HG03575 (cell line): ENCODE data around the gene NCK2.

Source experiments
- ATAC-seq: cut with Tn5 transposase; IDR thresholded peaks from one replicate; pipeline ENCODE4 v1.9.1; 2021; ENCODE audit not compliant: unreplicated experiment, insufficient number of reproducible peaks, low FRiP score; ENCODE audit errors: extremely low read depth

NCK2 gene

GRCh38 chr2:105874466-105874865 lies 129.8 kb downstream of the NCK2 start:
- ATAC-seq, result no peak

- no peak for ATAC-seq
Measured at GRCh38 chr2:105875241-105875640, 130.5 kb downstream of the NCK2 start.

- no peak for ATAC-seq
Measured at GRCh38 chr2:105876191-105876590, 131.5 kb downstream of the NCK2 start.

GRCh38 chr2:105877945-105878344 lies 133.2 kb downstream of the NCK2 start:
- no peak for ATAC-seq

GRCh38 chr2:105879106-105879802 lies 134.5 kb downstream of the NCK2 start:
- no peak for ATAC-seq

GRCh38 chr2:105879803-105880300 lies 135.1 kb downstream of the NCK2 start:
- no peak for ATAC-seq

- no peak for ATAC-seq
Measured at GRCh38 chr2:105880637-105881036, 135.9 kb downstream of the NCK2 start.

GRCh38 chr2:105881286-105882136 lies 136.8 kb downstream of the NCK2 start:
- no peak for ATAC-seq

- ATAC-seq, result no peak
Measured at GRCh38 chr2:105882341-105882740, 137.6 kb downstream of the NCK2 start.

- no peak for ATAC-seq
Measured at GRCh38 chr2:105882920-105883435, 138.3 kb downstream of the NCK2 start.

- ATAC-seq, result no peak
Measured at GRCh38 chr2:105883911-105884694, 139.4 kb downstream of the NCK2 start.

GRCh38 chr2:105885456-105885855 lies 140.7 kb downstream of the NCK2 start:
- no peak for ATAC-seq

- ATAC-seq, result no peak
Measured at GRCh38 chr2:105886029-105886454, 141.3 kb downstream of the NCK2 start.

- no peak for ATAC-seq
Measured at GRCh38 chr2:105886687-105887086, 142.0 kb downstream of the NCK2 start.

GRCh38 chr2:105887256-105887655 lies 142.5 kb downstream of the NCK2 start:
- no peak for ATAC-seq

GRCh38 chr2:105888625-105889024 lies 143.9 kb downstream of the NCK2 start:
- ATAC-seq, result no peak

GRCh38 chr2:105889046-105889445 lies 144.3 kb downstream of the NCK2 start:
- ATAC-seq, result no peak

- no peak for ATAC-seq
Measured at GRCh38 chr2:105890111-105890510, 145.4 kb downstream of the NCK2 start.

GRCh38 chr2:105890856-105891255 lies 146.1 kb downstream of the NCK2 start:
- no peak for ATAC-seq
